Tibial nerve (tissue), 4 donors: Measurements from ENCODE around the gene SCLT1. TPM values are rescaled to one million over a fixed set of nuclear protein-coding genes. Genes with fewer than 3 reads are reported as not detected.

Experiments
- DNase-seq, 2 donors: peaks; one replicate each; pipeline ENCODE4 v3.0.0-alpha.2; 2019; ENCODE audit warnings: low spot score in 2 of 2
- H3K27ac ChIP-seq, 4 donors: fragments of 200-600 bp; sonication (generic) in 3 of 4; one replicate each; pipeline ENCODE4 v1.5.1; 2017 to 2019; ENCODE audit warnings: mild to moderate bottlenecking in 1 of 4
- H3K27me3 ChIP-seq, 2 donors: fragments of 200-600 bp; sonication (generic) in 1 of 2; one replicate each; pipeline versions ENCODE4 v1.5.1 to v1.6.0; 2017 to 2019
- H3K36me3 ChIP-seq, 3 donors: fragments of 200-600 bp; sonication (generic); one replicate each; pipeline ENCODE4 v1.5.1; 2018 to 2019
- H3K4me1 ChIP-seq, 4 donors: fragments of 200-600 bp; sonication (generic) in 3 of 4; one replicate each; pipeline ENCODE4 v1.5.1; 2017 to 2019
- H3K4me3 ChIP-seq, 4 donors: fragments of 200-600 bp; sonication (generic) in 3 of 4; one replicate each; pipeline ENCODE4 v1.5.1; 2017 to 2019; ENCODE audit warnings: mild to moderate bottlenecking in 1 of 4, moderate library complexity in 1 of 4
- H3K9me3 ChIP-seq, 4 donors: fragments of 200-600 bp; sonication (generic) in 3 of 4; one replicate each; pipeline ENCODE4 v1.5.1; 2017 to 2019
- CTCF ChIP-seq, 5 experiments: fragments of 200-600 bp in 3 of 5; fragments of 450-650 bp in 2 of 5; sonication (generic) in 3 of 5; IDR thresholded peaks; one replicate each; pipeline ENCODE4 v1.5.1; 2016 to 2019; ENCODE audit warnings: antibody characterized with exemption in 5 of 5, mild to moderate bottlenecking in 3 of 5, moderate library complexity in 2 of 5
- EP300 ChIP-seq, 2 donors: sonication (generic); formaldehyde crosslinking; IDR thresholded peaks; one replicate each; pipeline ENCODE4 v1.6.1; 2017; ENCODE audit warnings: antibody characterized with exemption in 2 of 2, mild to moderate bottlenecking in 1 of 2
- POLR2A ChIP-seq, 2 donors: fragments of 450-650 bp; IDR thresholded peaks; one replicate each; pipeline ENCODE4 v1.6.1; 2017; ENCODE audit warnings: antibody characterized with exemption in 2 of 2, mild to moderate bottlenecking in 2 of 2, moderate library complexity in 2 of 2
- WGBS, 2 donors: methylation state at CpG; one replicate each; pipeline ENCODE4 v1.1.5; 2018; 5-methylcytosine and 5-hydroxymethylcytosine counted together
- total RNA-seq, 4 donors: library from RNA; depleted of rRNA; stranded (reverse); fragments of >200 nt; gene quantifications; one replicate each; pipeline ENCODE4 v1.1.0, GENCODE V29; 2016

Gene SCLT1
- total RNA-seq, 4 donors from 2014 or later: 9.2 to 28.8 (median 18.6) TPM

DNA sequence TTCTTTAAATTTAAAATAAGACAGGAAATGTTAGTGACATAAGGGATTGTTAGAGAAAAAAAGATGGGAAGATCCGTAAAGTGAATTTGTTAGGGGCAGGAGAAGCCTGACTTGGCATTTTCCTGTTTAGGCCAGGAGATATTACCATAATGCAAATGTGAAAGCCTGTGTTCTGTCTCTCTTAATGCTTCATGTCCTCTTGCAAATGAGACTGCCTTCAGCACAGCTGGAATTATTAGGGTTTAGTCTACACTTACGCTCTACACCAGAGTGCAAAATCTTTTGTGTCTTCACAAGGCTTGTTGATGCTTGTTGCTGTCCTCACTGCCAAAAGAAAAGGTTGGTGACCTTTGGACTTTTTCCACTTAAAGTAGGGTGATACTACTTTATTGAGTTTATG is 227.1 kb downstream of the SCLT1 start:
- TF ChIP-seq POLR2A (IDR thresholded peaks at IDR 0.05): no peak
- TF ChIP-seq CTCF (IDR thresholded peaks at IDR 0.05): no peak
- TF ChIP-seq EP300 (IDR thresholded peaks at IDR 0.05): no peak
- Histone ChIP-seq H3K4me3 (no peak overlapping the region), H3K4me1 (peaks cover 0 to 5% (median 5%) of the 10 kb centered on the region in 4 donors), H3K27ac (no peak overlapping the region), H3K9me3 (no peaks in the 10 kb centered on the region), H3K36me3 (peaks cover 0 to 85% (median 17%) of the 10 kb centered on the region in 3 donors), H3K27me3 (no peaks in the 10 kb centered on the region)
- WGBS, 2 donors: 91 to 93% methylated on average over 2 of the region's 2 CpGs
- no peak for DNase-seq

DNA sequence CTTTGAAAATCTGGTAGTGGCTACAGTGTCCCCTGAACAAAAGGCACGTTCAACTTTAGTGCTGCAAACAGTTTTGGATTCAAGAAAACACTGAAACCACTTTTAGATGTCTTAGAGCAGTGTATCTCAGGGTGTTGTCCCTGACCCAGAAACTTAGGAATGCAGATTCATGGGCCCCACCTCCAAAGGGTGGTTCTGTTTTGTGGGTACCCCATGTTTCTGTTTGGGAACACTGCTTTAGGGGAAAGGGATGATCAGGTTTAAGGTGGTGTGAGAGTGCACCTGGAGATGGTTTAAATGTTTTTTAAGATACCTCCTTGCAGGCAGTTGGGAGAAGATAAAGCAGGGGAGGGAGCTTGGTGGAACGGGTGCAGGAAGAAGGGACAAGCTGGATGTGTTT is 228.2 kb downstream of the SCLT1 start:
- no peak overlapping the region for H3K27ac ChIP-seq
- no peaks in the 10 kb centered on the region for H3K27me3 ChIP-seq
- H3K4me1 ChIP-seq: peaks cover 0 to 8% (median 5%) of the 10 kb centered on the region in 4 donors
- 81 to 87% methylated on average over 2 of the region's 2 CpGs for WGBS, 2 donors
- no peak for TF ChIP-seq CTCF (IDR thresholded peaks at IDR 0.05)
- no peak for TF ChIP-seq EP300 (IDR thresholded peaks at IDR 0.05)
- no peak for TF ChIP-seq POLR2A (IDR thresholded peaks at IDR 0.05)
- no peaks in the 10 kb centered on the region for H3K9me3 ChIP-seq
- no peak overlapping the region for H3K4me3 ChIP-seq
- no peak for DNase-seq
- H3K36me3 ChIP-seq: peaks cover 0 to 85% (median 12%) of the 10 kb centered on the region in 3 donors

GRCh38 chr4:128863312-128864075 is 229.8 kb downstream of the SCLT1 start:
- peak; percentile 44 to 72 for DNase-seq
- TF ChIP-seq CTCF (IDR thresholded peaks at IDR 0.05): peak; percentile 68 to 90 (median 85)
- no peak for TF ChIP-seq POLR2A (IDR thresholded peaks at IDR 0.05)
- TF ChIP-seq EP300 (IDR thresholded peaks at IDR 0.05): peak in 1 of 2 donors; percentile 62
- Histone ChIP-seq H3K27ac (peak overlapping the region in 2 of 4 donors; percentile 46 to 48), H3K27me3 (no peaks in the 10 kb centered on the region), H3K4me3 (no peak overlapping the region), H3K36me3 (peaks cover 0 to 79% (median 12%) of the 10 kb centered on the region in 3 donors), H3K4me1 (peaks cover 0 to 24% (median 6%) of the 10 kb centered on the region in 4 donors), H3K9me3 (no peaks in the 10 kb centered on the region)
- 35 to 37% methylated on average over 10 of the region's 10 CpGs for WGBS, 2 donors

GRCh38 chr4:128862608-128863311 is 230.6 kb downstream of the SCLT1 start:
- TF ChIP-seq CTCF (IDR thresholded peaks at IDR 0.05) (no peak), POLR2A (IDR thresholded peaks at IDR 0.05) (no peak), EP300 (IDR thresholded peaks at IDR 0.05) (no peak)
- DNase-seq: no peak
- peaks cover 0 to 27% (median 6%) of the 10 kb centered on the region in 4 donors for H3K4me1 ChIP-seq
- 74 to 78% methylated on average over 14 of the region's 14 CpGs for WGBS, 2 donors
- H3K9me3 ChIP-seq: no peaks in the 10 kb centered on the region
- peaks cover 0 to 79% (median 11%) of the 10 kb centered on the region in 3 donors for H3K36me3 ChIP-seq
- no peaks in the 10 kb centered on the region for H3K27me3 ChIP-seq
- H3K27ac ChIP-seq: peak overlapping the region in 2 of 4 donors; percentile 46 to 48
- H3K4me3 ChIP-seq: no peak overlapping the region
